Type B pancreatic cell (in vitro differentiated cells): ENCODE data around the gene C19orf81. TPM values are rescaled to one million over a fixed set of nuclear protein-coding genes. Genes with fewer than 3 reads are reported as not detected.

Experiments used
- DNase-seq: peaks from one replicate; pipeline ENCODE4 v3.0.0; 2021; ENCODE audit warnings: mixed read lengths; ENCODE audit not compliant: unreplicated experiment; ENCODE audit errors: extremely low spot score
- H3K27ac Mint-ChIP-seq: 2 replicates; pipeline ENCODE4 v1.8.0; 2021; ENCODE audit warnings: mild to moderate bottlenecking, mixed read lengths
- H3K27me3 Mint-ChIP-seq: 2 replicates; pipeline ENCODE4 v1.8.0; 2021; ENCODE audit warnings: mixed read lengths
- H3K36me3 Mint-ChIP-seq: 2 replicates; pipeline ENCODE4 v1.8.0; 2021; ENCODE audit warnings: mixed read lengths
- H3K4me1 Mint-ChIP-seq: one replicate; pipeline ENCODE4 v1.8.0; 2021; ENCODE audit warnings: mixed read lengths; ENCODE audit not compliant: unreplicated experiment
- H3K4me3 Mint-ChIP-seq: 2 replicates; pipeline ENCODE4 v1.8.0; 2021; ENCODE audit warnings: mild to moderate bottlenecking, mixed read lengths
- H3K9me3 Mint-ChIP-seq: 2 replicates; pipeline ENCODE4 v1.8.0; 2021; ENCODE audit warnings: mixed read lengths
- total RNA-seq: library from RNA; stranded (reverse); gene quantifications from 2 replicates; pipeline ENCODE4 v1.2.1, GENCODE V29; 2021; ENCODE audit warnings: low replicate concordance
- TF ChIP-seq, protein P1 (sequence below): fragments of 200-600 bp; sonication (generic); conservative IDR thresholded peaks from 2 replicates; pipeline ENCODE4 v1.5.0; 2021; ENCODE audit warnings: antibody characterized with exemption, mild to moderate bottlenecking

C19orf81 gene
- total RNA-seq, 1 donor from 2014 or later: 3.7 TPM

DNA sequence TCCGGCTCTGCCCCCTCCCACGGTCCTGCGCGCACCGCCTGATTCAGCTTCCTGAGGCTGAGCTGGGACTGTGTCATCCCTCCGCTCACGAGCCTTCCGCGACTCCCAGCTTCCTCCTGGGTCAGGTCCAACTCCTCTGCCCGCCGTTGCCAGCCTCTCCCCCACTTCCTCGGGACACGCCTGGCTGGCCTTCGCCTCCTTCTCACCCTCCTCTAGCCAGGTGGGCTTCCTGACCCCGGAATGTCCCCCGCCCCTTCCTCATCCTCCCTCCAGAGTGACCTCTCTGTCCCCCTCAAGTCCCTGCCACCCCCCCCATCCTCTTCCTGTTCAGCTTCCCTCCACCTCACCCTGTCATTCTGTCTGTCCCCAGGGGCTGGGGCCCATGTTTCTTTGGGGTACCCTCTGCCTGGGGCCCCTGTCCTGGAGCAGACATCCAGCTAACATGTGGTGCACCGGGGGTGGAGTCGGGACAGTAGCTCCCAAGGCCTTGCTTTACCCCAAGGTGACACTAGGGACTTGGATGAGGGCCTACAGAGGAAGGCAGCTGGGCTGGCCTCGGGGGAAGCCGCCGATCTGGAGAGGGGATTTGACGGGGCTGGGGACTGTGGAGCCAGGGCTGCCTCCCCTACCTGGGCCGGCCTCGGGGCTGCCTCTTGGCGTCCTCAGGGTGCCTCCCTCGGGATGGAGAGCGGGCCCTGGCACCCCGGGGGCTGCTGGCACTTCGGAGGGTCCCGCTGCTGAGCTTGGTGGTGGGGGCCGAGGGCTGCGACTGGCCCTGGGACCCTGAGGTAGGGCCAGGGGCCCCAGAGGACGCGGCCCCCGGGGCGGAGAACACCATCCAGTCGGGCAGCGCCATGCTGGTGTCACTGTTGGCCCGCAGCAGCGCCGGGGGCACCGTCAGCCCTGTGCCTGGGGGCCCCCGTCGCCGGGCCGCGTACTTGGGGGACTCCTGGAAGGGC is 53.9 kb downstream of the C19orf81 start:
- DNase-seq: no peak
- Mint-ChIP-seq H3K9me3 (no peaks in the 10 kb centered on the region), H3K36me3 (no peaks in the 10 kb centered on the region), H3K4me1 (peaks cover 3% of the 10 kb centered on the region), H3K27me3 (peaks cover 65% of the 10 kb centered on the region), H3K4me3 (no peak overlapping the region), H3K27ac (no peak overlapping the region)
- TF ChIP-seq, protein P1, sequence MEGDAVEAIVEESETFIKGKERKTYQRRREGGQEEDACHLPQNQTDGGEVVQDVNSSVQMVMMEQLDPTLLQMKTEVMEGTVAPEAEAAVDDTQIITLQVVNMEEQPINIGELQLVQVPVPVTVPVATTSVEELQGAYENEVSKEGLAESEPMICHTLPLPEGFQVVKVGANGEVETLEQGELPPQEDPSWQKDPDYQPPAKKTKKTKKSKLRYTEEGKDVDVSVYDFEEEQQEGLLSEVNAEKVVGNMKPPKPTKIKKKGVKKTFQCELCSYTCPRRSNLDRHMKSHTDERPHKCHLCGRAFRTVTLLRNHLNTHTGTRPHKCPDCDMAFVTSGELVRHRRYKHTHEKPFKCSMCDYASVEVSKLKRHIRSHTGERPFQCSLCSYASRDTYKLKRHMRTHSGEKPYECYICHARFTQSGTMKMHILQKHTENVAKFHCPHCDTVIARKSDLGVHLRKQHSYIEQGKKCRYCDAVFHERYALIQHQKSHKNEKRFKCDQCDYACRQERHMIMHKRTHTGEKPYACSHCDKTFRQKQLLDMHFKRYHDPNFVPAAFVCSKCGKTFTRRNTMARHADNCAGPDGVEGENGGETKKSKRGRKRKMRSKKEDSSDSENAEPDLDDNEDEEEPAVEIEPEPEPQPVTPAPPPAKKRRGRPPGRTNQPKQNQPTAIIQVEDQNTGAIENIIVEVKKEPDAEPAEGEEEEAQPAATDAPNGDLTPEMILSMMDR: no peak

DNA sequence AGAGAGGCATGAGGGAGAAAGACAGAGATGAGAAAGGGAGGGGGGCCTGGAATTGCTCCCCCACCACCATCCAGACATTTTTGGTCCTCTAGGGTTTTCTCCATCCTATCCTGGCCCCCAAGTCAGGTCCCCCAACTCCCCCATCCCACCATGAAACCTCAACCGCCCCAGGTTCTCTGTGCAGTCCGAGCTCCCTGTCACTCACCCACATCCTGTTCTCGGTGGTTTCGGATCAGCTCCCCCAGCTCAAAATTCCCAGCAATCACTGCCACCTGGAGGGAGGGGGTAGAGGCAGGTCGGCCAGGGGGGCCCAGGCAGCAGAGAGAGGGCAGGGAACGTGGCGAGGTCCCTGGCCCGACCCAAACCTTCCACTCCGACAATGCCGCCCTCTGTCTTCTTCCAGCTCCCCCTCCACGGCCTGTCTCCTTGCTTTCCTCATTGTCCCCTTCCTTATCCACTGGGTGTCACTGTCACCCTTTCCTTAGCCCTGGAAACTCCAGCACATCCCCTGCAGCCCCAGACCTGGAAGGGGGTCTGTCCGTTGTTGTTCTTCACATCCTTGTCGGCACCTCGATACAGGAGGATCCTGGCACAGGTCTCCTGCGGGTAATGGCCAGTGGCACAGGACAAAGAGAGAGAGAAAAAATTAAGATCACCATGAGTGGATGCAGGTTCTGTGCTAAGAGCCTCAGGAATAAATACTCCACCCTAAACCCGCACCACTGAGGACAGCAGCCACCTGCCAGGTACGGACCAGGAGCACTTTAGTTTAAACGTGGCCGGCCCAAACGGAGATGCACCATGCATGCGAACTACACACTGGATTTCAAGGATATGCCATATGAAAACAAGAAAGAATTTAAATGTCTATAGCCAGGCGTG is 54.9 kb downstream of the C19orf81 start:
- no peaks in the 10 kb centered on the region for H3K36me3 Mint-ChIP-seq
- no peak for DNase-seq
- peaks cover 3% of the 10 kb centered on the region for H3K4me1 Mint-ChIP-seq
- peaks cover 60% of the 10 kb centered on the region for H3K27me3 Mint-ChIP-seq
- TF ChIP-seq, protein P1: peak; percentile 56
- H3K4me3 Mint-ChIP-seq: no peak overlapping the region
- no peaks in the 10 kb centered on the region for H3K9me3 Mint-ChIP-seq
- no peak overlapping the region for H3K27ac Mint-ChIP-seq

DNA sequence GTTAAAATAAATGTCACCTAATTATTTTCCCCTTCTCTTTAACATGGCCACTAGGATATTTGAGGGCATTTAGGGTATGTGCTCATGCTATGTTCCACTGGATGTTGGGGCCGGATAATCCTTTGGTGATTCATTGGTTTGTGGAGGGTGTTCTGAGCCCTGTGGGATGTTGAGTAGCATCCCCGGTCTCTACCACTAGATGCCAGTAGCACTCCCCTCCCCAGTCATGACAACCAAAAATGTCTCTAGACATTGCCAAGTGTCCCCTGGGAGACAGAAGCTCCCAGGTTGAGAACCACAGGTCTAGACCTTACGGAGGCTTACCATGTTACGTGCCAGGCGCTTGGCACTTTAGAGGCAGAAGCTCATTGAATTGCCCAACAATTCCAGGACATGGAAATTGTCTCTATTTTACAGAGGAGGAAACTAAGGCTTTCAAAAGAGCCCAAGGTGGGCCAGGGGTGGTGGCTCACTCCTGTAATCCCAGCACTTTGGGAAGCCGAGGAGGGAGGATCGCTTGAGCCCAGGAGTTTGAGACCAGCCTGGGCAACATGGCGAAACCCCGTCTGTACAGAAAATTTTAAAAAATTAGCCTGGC is 56.3 kb downstream of the C19orf81 start:
- H3K4me3 Mint-ChIP-seq: no peak overlapping the region
- no peaks in the 10 kb centered on the region for H3K9me3 Mint-ChIP-seq
- DNase-seq: no peak
- peaks cover 3% of the 10 kb centered on the region for H3K4me1 Mint-ChIP-seq
- H3K27me3 Mint-ChIP-seq: peaks cover 55% of the 10 kb centered on the region
- H3K36me3 Mint-ChIP-seq: no peaks in the 10 kb centered on the region
- no peak overlapping the region for H3K27ac Mint-ChIP-seq
- TF ChIP-seq, protein P1: peak; percentile 80

DNA sequence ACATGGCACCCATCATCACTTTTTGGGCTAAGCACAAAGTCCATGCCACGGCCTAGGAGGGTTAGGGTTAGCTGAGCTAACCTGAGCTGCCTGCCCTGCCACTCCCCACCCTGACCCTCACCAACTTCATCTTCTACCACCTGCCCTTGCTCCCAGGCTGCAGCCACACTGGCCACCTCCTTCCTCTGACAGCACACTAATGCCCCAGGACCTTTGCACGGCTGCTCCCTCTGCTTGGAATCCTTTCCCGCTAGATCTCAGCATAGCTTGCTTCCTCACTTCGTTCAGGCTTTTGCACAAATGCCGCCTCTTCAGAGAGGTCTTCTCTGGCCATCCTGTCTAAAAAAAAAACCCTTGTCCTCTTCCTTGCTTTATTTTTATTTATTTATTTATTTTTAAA is 57.1 kb downstream of the C19orf81 start:
- Mint-ChIP-seq H3K4me3 (no peak overlapping the region), H3K27me3 (peaks cover 56% of the 10 kb centered on the region), H3K27ac (no peak overlapping the region), H3K9me3 (no peaks in the 10 kb centered on the region), H3K36me3 (no peaks in the 10 kb centered on the region), H3K4me1 (peaks cover 3% of the 10 kb centered on the region)
- no peak for DNase-seq
- TF ChIP-seq, protein P1: no peak

- Mint-ChIP-seq H3K4me3 (no peak overlapping the region), H3K27me3 (peaks cover 61% of the 10 kb centered on the region)
- DNase-seq: no peak
These were observed 59.1 kb downstream of the C19orf81 start for GRCh38 chr19:50708179-50708879.

More at GRCh38 chr19:50708179-50708879, 59.1 kb downstream of the C19orf81 start:
- peaks cover 3% of the 10 kb centered on the region for H3K4me1 Mint-ChIP-seq
- TF ChIP-seq, protein P1: no peak
- H3K36me3 Mint-ChIP-seq: no peaks in the 10 kb centered on the region
- H3K27ac Mint-ChIP-seq: no peak overlapping the region
- no peaks in the 10 kb centered on the region for H3K9me3 Mint-ChIP-seq
